Upper lobe of left lung (tissue), 4 donors: ENCODE results near the gene RNF38.

ENCODE experiments used
- POLR2A ChIP-seq, 4 donors: fragments of 450-650 bp; IDR thresholded peaks; one replicate each; pipeline ENCODE4 v1.5.1; 2016 to 2017; ENCODE audit warnings: antibody characterized with exemption in 4 of 4, mild to moderate bottlenecking in 2 of 4
- TF ChIP-seq, protein P1 (sequence below), 6 experiments: fragments of 450-650 bp in 4 of 6; fragments of 200-600 bp in 2 of 6; sonication (generic) in 2 of 6; IDR thresholded peaks; one replicate each; pipeline ENCODE4 v1.5.1; 2016 to 2019; ENCODE audit warnings: antibody characterized with exemption in 6 of 6

GRCh38 chr9:36424289-36425055 lies 24.4 kb upstream of the RNF38 start:
- TF ChIP-seq, protein P1, sequence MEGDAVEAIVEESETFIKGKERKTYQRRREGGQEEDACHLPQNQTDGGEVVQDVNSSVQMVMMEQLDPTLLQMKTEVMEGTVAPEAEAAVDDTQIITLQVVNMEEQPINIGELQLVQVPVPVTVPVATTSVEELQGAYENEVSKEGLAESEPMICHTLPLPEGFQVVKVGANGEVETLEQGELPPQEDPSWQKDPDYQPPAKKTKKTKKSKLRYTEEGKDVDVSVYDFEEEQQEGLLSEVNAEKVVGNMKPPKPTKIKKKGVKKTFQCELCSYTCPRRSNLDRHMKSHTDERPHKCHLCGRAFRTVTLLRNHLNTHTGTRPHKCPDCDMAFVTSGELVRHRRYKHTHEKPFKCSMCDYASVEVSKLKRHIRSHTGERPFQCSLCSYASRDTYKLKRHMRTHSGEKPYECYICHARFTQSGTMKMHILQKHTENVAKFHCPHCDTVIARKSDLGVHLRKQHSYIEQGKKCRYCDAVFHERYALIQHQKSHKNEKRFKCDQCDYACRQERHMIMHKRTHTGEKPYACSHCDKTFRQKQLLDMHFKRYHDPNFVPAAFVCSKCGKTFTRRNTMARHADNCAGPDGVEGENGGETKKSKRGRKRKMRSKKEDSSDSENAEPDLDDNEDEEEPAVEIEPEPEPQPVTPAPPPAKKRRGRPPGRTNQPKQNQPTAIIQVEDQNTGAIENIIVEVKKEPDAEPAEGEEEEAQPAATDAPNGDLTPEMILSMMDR (IDR thresholded peaks at IDR 0.05): no peak
- no peak for TF ChIP-seq POLR2A (IDR thresholded peaks at IDR 0.05)
